ENCODE data around the gene PTMA.

PTMA gene

DNA sequence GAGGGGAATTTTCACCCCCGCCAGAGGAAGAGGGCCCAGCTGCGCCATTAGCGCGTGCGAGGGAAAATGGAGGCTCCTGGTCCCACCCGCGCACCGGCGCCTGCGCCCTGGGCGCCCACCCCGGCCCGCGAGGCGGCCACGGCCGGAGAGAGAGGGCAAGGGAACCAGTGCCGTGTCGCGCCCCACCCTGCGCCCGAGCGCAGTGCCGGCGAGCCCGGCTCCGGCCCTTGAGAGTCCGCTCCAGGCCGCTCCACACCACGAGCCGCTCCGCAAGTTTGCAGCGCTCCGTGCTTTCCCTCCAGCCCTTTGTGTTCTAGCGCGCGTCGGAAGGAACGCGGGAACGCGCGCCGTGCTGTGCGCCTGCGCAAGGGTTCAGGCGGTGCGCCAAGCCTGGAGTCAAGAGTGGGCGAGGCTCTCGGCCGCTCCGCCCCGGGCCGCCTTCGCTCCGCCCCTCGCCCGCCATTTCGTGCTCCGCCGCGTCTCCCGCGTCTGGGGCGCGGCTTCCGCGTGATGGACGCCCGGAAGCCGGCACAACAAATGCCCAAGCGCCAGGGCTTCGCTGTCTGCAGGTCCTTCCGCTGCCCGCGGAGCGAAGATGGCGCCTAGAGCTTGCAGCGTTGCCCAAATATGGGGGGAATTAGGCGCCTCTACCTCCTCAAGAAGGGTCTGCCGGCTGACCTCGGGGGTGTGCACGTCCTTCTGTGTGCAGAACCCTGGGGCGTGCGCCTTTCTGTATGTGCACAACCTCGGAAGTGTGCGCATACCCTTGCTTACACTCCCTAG is 46.1 kb upstream of the PTMA start:
- peak overlapping the region; percentile 78 for H3K9ac ChIP-seq (ENCODE audit: low read length)
- H3K4me1 ChIP-seq (ENCODE audit: control insufficient read depth in 1 of 2, insufficient read depth in 2 of 2, low read length in 2 of 2) = peaks cover 19 to 28% of the 10 kb centered on the region in 2 experiments
- peaks cover 5% of the 10 kb centered on the region for H3K79me2 ChIP-seq (ENCODE audit: control insufficient read depth, insufficient read depth, low read length, poor library complexity)
- peak overlapping the region; percentile 97 for H2BK120ac ChIP-seq (ENCODE audit: insufficient read depth, low read length, poor library complexity)
- H2AFZ ChIP-seq (ENCODE audit: insufficient read depth, low read length, poor library complexity) = peak overlapping the region; percentile 76
- peaks cover 3% of the 10 kb centered on the region for H3K9me3 ChIP-seq (ENCODE audit: insufficient read depth, low read depth, low read length)
- no peak overlapping the region for H2BK12ac ChIP-seq (ENCODE audit: low read length)
- peak overlapping the region; percentile 89 for H3K4ac ChIP-seq (ENCODE audit: low read depth, low read length)
- peak overlapping the region; percentile 58 for H3K4me3 ChIP-seq (ENCODE audit: low read depth, low read length)
- H3K27ac ChIP-seq (ENCODE audit: low read depth, low read length) = peak overlapping the region; percentile 56
- no CpG with 5 or more reads among the region's 87 CpGs for WGBS (ENCODE audit: extremely low coverage, insufficient coverage, insufficient read length)
- peak overlapping the region; percentile 81 for H3K18ac ChIP-seq (ENCODE audit: low read length)
- peak overlapping the region; percentile 79 for H3K4me2 ChIP-seq (ENCODE audit: low read length)
- H2BK5ac ChIP-seq (ENCODE audit: low read depth, low read length, poor library complexity) = peak overlapping the region; percentile 87
- no peaks in the 10 kb centered on the region for H3K36me3 ChIP-seq (ENCODE audit: control insufficient read depth in 1 of 2, insufficient read depth in 2 of 2, low read length in 2 of 2)
- no peak overlapping the region for H3K23ac ChIP-seq (ENCODE audit: low read length)
- H4K91ac ChIP-seq (ENCODE audit: low read depth, low read length) = peak overlapping the region; percentile 98
- no peaks in the 10 kb centered on the region for H3K27me3 ChIP-seq (ENCODE audit: insufficient read depth, low read length)
- peak overlapping the region; percentile 80 for H2AK5ac ChIP-seq (ENCODE audit: low read length)
- peak overlapping the region; percentile 98 for H3K14ac ChIP-seq (ENCODE audit: low read length)
- peak overlapping the region; percentile 86 for H4K12ac ChIP-seq (ENCODE audit: low read depth, low read length)
- peak; percentile 99 to 100 for DNase-seq
- peak overlapping the region; percentile 100 for H4K8ac ChIP-seq (ENCODE audit: low read depth, low read length)
- H3K79me1 ChIP-seq (ENCODE audit: low read length) = peaks cover 27% of the 10 kb centered on the region

DNA sequence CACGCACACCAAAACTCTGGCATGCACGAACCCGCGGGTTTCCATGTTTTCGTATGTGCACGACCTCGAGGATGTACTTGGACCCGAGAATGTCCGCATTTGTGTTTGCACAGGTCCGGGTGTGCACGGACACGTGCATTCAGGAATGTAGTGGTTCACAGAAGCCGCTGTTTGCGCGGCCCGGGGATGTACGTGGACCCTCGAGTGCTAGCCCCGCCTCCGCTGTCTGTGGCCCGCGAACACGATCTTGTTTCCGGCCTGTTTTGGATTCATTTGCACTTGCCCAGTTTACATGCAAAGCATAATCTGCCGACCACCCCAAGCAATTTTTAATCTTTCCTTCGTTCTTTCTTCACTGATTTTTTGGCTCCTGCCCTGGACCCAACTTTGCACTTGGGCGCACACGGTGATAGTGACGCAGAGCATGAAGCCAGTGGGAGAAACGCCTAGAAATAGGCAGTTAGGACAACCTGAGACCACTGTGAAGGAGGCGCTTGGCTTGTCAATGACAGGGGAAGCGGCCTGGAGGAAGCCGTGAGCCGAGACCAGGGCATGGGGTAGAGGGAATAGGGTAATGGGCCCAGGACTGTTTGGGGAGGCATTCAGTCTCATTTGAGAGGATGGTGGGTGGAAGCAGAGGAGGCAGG is 45.4 kb upstream of the PTMA start:
- peak overlapping the region; percentile 38 for H2BK120ac ChIP-seq (ENCODE audit: insufficient read depth, low read length, poor library complexity)
- no peak overlapping the region for H3K4me3 ChIP-seq (ENCODE audit: low read depth, low read length)
- H4K91ac ChIP-seq (ENCODE audit: low read depth, low read length) = peak overlapping the region; percentile 98
- H3K14ac ChIP-seq (ENCODE audit: low read length) = peak overlapping the region; percentile 92
- peak overlapping the region; percentile 65 for H2AK5ac ChIP-seq (ENCODE audit: low read length)
- peak overlapping the region; percentile 16 for H3K4ac ChIP-seq (ENCODE audit: low read depth, low read length)
- peaks cover 27% of the 10 kb centered on the region for H3K79me1 ChIP-seq (ENCODE audit: low read length)
- no peak overlapping the region for H3K27ac ChIP-seq (ENCODE audit: low read depth, low read length)
- WGBS (ENCODE audit: extremely low coverage, insufficient coverage, insufficient read length) = no CpG with 5 or more reads among the region's 34 CpGs
- no peak overlapping the region for H3K23ac ChIP-seq (ENCODE audit: low read length)
- no peak for DNase-seq
- no peak overlapping the region for H2BK12ac ChIP-seq (ENCODE audit: low read length)
- H2BK5ac ChIP-seq (ENCODE audit: low read depth, low read length, poor library complexity) = no peak overlapping the region
- H4K12ac ChIP-seq (ENCODE audit: low read depth, low read length) = peak overlapping the region; percentile 86
- peak overlapping the region; percentile 79 for H3K4me2 ChIP-seq (ENCODE audit: low read length)
- H3K18ac ChIP-seq (ENCODE audit: low read length) = peak overlapping the region; percentile 52
- peaks cover 5% of the 10 kb centered on the region for H3K79me2 ChIP-seq (ENCODE audit: control insufficient read depth, insufficient read depth, low read length, poor library complexity)
- H3K36me3 ChIP-seq (ENCODE audit: control insufficient read depth in 1 of 2, insufficient read depth in 2 of 2, low read length in 2 of 2) = no peaks in the 10 kb centered on the region
- H2AFZ ChIP-seq (ENCODE audit: insufficient read depth, low read length, poor library complexity) = peak overlapping the region; percentile 76
- peaks cover 21 to 28% of the 10 kb centered on the region in 2 experiments for H3K4me1 ChIP-seq (ENCODE audit: control insufficient read depth in 1 of 2, insufficient read depth in 2 of 2, low read length in 2 of 2)
- peaks cover 3% of the 10 kb centered on the region for H3K9me3 ChIP-seq (ENCODE audit: insufficient read depth, low read depth, low read length)
- H3K27me3 ChIP-seq (ENCODE audit: insufficient read depth, low read length) = no peaks in the 10 kb centered on the region
- peak overlapping the region; percentile 98 for H4K8ac ChIP-seq (ENCODE audit: low read depth, low read length)
- no peak overlapping the region for H3K9ac ChIP-seq (ENCODE audit: low read length)

DNA sequence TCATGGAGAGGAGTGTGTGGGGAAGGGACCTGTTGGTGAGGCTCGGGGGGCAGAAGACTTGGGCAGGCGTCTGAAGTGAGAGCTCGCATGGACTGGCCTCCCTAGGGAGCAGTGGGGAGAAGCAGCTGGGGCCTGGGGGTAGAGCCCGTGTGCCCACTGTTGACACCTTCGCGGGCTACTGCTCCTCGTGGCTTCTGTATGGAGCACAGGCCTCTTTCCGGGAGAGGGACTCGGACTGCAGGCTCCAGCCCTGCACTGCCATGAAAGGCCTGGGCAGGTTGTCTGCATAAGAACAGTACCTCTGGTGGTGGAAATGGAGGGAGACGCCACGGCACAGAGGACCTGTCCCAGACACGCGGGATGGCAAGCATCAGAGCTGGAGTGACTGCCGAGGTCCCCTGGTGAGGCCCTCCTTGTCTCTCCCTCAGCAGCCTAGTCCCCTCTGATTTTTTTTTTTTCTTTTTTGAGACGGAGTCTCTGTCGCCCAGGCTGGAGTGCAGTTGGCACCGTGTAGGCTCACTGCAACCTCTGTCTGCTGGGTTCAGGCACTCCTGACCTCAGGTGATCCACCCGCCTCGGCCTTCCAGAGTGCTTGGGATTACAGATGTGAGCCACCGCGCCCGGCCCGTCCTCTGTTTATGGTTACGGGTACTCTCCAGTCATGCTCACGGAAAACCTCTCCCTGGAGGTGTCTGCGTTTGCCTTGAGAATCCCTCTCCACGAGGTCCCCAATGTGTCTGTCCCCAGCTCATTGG is 44.7 kb upstream of the PTMA start:
- Histone ChIP-seq H2BK12ac (ENCODE audit: low read length) (no peak overlapping the region), H4K91ac (ENCODE audit: low read depth, low read length) (peak overlapping the region; percentile 98), H3K9me3 (ENCODE audit: insufficient read depth, low read depth, low read length) (peaks cover 3% of the 10 kb centered on the region), H3K36me3 (ENCODE audit: control insufficient read depth in 1 of 2, insufficient read depth in 2 of 2, low read length in 2 of 2) (no peaks in the 10 kb centered on the region), H2AFZ (ENCODE audit: insufficient read depth, low read length, poor library complexity) (peak overlapping the region; percentile 15), H3K79me1 (ENCODE audit: low read length) (peaks cover 27% of the 10 kb centered on the region), H3K79me2 (ENCODE audit: control insufficient read depth, insufficient read depth, low read length, poor library complexity) (peaks cover 5% of the 10 kb centered on the region), H3K27me3 (ENCODE audit: insufficient read depth, low read length) (no peaks in the 10 kb centered on the region), H4K8ac (ENCODE audit: low read depth, low read length) (peak overlapping the region; percentile 98), H2BK5ac (ENCODE audit: low read depth, low read length, poor library complexity) (no peak overlapping the region), H4K12ac (ENCODE audit: low read depth, low read length) (no peak overlapping the region), H3K4ac (ENCODE audit: low read depth, low read length) (no peak overlapping the region), H2BK120ac (ENCODE audit: insufficient read depth, low read length, poor library complexity) (no peak overlapping the region), H3K4me3 (ENCODE audit: low read depth, low read length) (no peak overlapping the region), H2AK5ac (ENCODE audit: low read length) (peak overlapping the region; percentile 61), H3K18ac (ENCODE audit: low read length) (no peak overlapping the region), H3K27ac (ENCODE audit: low read depth, low read length) (no peak overlapping the region), H3K14ac (ENCODE audit: low read length) (no peak overlapping the region), H3K4me1 (ENCODE audit: control insufficient read depth in 1 of 2, insufficient read depth in 2 of 2, low read length in 2 of 2) (peaks cover 21 to 28% of the 10 kb centered on the region in 2 experiments), H3K23ac (ENCODE audit: low read length) (no peak overlapping the region), H3K4me2 (ENCODE audit: low read length) (no peak overlapping the region), H3K9ac (ENCODE audit: low read length) (no peak overlapping the region)
- no CpG with 5 or more reads among the region's 27 CpGs for WGBS (ENCODE audit: extremely low coverage, insufficient coverage, insufficient read length)
- no peak for DNase-seq

DNA sequence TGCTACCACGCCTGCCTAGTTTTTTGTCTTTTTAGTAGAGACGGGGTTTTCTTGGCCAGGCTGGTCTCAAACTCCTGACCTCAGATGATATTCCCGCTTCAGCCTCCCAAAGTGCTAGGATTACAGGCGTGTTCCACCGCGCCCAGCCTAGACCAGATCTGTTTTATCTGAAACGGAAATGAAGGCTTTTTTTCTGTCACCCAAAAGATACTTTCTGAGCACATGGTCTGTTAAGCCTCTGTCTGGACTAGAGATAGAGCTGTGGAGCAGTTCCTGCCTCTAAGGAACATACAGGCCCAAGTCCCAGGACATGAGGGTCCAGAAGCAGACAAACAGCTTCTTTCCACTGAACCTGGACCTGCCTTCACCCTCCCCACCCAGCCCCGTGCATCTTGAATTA is 43.6 kb upstream of the PTMA start:
- Histone ChIP-seq H4K8ac (ENCODE audit: low read depth, low read length) (no peak overlapping the region), H4K91ac (ENCODE audit: low read depth, low read length) (peak overlapping the region; percentile 97), H3K23ac (ENCODE audit: low read length) (no peak overlapping the region), H2BK120ac (ENCODE audit: insufficient read depth, low read length, poor library complexity) (no peak overlapping the region), H4K12ac (ENCODE audit: low read depth, low read length) (no peak overlapping the region), H3K36me3 (ENCODE audit: control insufficient read depth in 1 of 2, insufficient read depth in 2 of 2, low read length in 2 of 2) (no peaks in the 10 kb centered on the region), H2BK5ac (ENCODE audit: low read depth, low read length, poor library complexity) (no peak overlapping the region), H3K4me1 (ENCODE audit: control insufficient read depth in 1 of 2, insufficient read depth in 2 of 2, low read length in 2 of 2) (peaks cover 21 to 28% of the 10 kb centered on the region in 2 experiments), H2BK12ac (ENCODE audit: low read length) (peak overlapping the region; percentile 77), H3K18ac (ENCODE audit: low read length) (no peak overlapping the region), H3K9me3 (ENCODE audit: insufficient read depth, low read depth, low read length) (peaks cover 3% of the 10 kb centered on the region), H3K79me1 (ENCODE audit: low read length) (peaks cover 27% of the 10 kb centered on the region), H2AK5ac (ENCODE audit: low read length) (no peak overlapping the region), H3K9ac (ENCODE audit: low read length) (no peak overlapping the region), H3K14ac (ENCODE audit: low read length) (no peak overlapping the region), H3K4me2 (ENCODE audit: low read length) (no peak overlapping the region), H3K4me3 (ENCODE audit: low read depth, low read length) (no peak overlapping the region), H3K27me3 (ENCODE audit: insufficient read depth, low read length) (no peaks in the 10 kb centered on the region), H3K27ac (ENCODE audit: low read depth, low read length) (no peak overlapping the region), H2AFZ (ENCODE audit: insufficient read depth, low read length, poor library complexity) (no peak overlapping the region), H3K79me2 (ENCODE audit: control insufficient read depth, insufficient read depth, low read length, poor library complexity) (peaks cover 5% of the 10 kb centered on the region), H3K4ac (ENCODE audit: low read depth, low read length) (no peak overlapping the region)
- DNase-seq = no peak
- no CpG with 5 or more reads among the region's 8 CpGs for WGBS (ENCODE audit: extremely low coverage, insufficient coverage, insufficient read length)
